ENCODE results near the gene RCAN3. TPM values are rescaled to one million over a fixed set of nuclear protein-coding genes. Genes with fewer than 3 reads are reported as not detected.
"Not testable (repeated sequence)": the region's sequence is repeated elsewhere in the genome, so short reads cannot be mapped to it uniquely, and the experiment has no call there.

The RCAN3 gene
- total and polyA plus RNA-seq, 2 donors from 2014 or later = 3.5 to 27.1 TPM

DNA sequence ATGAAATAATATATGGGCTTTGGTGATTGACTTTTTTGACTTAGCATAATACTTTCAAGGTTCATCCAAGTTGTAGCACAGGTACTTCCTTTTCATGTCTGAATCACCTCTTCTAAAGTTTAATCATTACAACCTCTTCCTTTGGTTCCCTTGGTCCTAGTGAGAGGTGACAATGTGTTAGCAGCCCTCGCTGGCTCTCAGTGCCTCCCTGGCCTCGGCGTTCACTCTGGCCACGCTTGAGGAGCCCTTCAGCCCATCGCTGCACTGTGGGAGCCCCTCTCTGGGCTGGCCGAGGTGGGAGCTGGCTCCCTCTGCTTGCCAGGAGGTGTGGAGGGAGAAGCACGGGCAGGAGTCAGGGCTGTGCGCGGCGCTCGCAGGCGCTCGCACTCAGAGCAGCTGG lies 13.0 kb upstream of the RCAN3 start:
- DNase-seq (no peak), FAIRE-seq (no peak)
- no peaks in the 10 kb centered on the region for H3K27me3 ChIP-seq (ENCODE audit: control insufficient read depth, insufficient read depth, low read length)
- H3K9ac ChIP-seq (ENCODE audit: low read length in 3 of 3) = no peak overlapping the region
- no peaks in the 10 kb centered on the region for H3K9me3 ChIP-seq (ENCODE audit: control insufficient read depth in 2 of 3, insufficient read depth in 1 of 3, low read length in 3 of 3)
- H3K4me1 ChIP-seq (ENCODE audit: control insufficient read depth in 2 of 3, insufficient read depth in 2 of 3, low read depth in 1 of 3, low read length in 3 of 3) = no peaks in the 10 kb centered on the region
- TF ChIP-seq, protein P1, sequence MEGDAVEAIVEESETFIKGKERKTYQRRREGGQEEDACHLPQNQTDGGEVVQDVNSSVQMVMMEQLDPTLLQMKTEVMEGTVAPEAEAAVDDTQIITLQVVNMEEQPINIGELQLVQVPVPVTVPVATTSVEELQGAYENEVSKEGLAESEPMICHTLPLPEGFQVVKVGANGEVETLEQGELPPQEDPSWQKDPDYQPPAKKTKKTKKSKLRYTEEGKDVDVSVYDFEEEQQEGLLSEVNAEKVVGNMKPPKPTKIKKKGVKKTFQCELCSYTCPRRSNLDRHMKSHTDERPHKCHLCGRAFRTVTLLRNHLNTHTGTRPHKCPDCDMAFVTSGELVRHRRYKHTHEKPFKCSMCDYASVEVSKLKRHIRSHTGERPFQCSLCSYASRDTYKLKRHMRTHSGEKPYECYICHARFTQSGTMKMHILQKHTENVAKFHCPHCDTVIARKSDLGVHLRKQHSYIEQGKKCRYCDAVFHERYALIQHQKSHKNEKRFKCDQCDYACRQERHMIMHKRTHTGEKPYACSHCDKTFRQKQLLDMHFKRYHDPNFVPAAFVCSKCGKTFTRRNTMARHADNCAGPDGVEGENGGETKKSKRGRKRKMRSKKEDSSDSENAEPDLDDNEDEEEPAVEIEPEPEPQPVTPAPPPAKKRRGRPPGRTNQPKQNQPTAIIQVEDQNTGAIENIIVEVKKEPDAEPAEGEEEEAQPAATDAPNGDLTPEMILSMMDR (IDR thresholded peaks at IDR 0.05; ENCODE audit: borderline replicate concordance, extremely low read depth, insufficient read depth) = no peak
- no peaks in the 10 kb centered on the region for H3K36me3 ChIP-seq (ENCODE audit: control insufficient read depth in 2 of 3, insufficient read depth in 3 of 3, low read length in 3 of 3)
- no peak overlapping the region for H3K4me3 ChIP-seq (ENCODE audit: low read length in 3 of 3)
- H3K27ac ChIP-seq (ENCODE audit: low read depth in 2 of 2, low read length in 2 of 2) = no peak overlapping the region
- intact Hi-C loops (cut with DNase I) = no loop called here

DNA sequence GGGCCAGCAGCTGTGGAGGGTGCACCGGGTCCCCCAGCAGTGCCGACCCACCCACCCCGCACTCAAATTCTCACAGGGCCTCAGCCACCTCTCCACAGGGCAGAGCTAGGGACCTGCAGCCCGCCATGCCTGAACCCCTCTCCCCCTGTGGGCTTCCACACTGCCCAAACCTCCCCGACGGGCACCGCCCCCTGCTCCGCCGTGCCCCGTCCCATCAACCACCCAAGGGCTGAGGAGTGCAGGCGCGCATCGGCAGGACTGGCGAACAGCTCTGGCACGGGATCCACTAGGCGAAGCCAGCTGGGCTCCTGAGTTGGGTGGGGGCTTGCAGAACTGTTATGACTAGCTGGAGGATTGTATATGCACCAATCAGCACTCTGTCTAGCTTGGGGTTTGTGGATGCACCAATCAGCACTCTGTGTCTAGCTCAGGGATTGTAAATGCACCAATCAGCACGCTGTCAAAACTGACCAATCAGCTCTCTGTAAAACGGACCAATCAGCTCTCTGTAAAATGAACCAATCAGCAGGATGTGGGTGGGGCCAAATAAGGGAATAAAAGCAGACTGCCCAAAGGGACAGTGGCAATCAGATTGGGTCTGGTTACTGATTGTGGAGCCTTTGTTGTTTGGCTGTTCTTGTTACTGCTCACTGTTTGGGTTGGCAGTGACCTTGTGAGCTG lies 12.4 kb upstream of the RCAN3 start:
- H3K27ac ChIP-seq (ENCODE audit: low read depth in 2 of 2, low read length in 2 of 2) = no peak overlapping the region
- no peaks in the 10 kb centered on the region for H3K9me3 ChIP-seq (ENCODE audit: control insufficient read depth in 2 of 3, insufficient read depth in 1 of 3, low read length in 3 of 3)
- no peaks in the 10 kb centered on the region for H3K27me3 ChIP-seq (ENCODE audit: control insufficient read depth, insufficient read depth, low read length)
- DNase-seq = peak in 1 of 5 donors; percentile 71
- TF ChIP-seq, protein P1 (IDR thresholded peaks at IDR 0.05; ENCODE audit: borderline replicate concordance, extremely low read depth, insufficient read depth) = no peak
- no peaks in the 10 kb centered on the region for H3K4me1 ChIP-seq (ENCODE audit: control insufficient read depth in 2 of 3, insufficient read depth in 2 of 3, low read depth in 1 of 3, low read length in 3 of 3)
- no peak overlapping the region for H3K4me3 ChIP-seq (ENCODE audit: low read length in 3 of 3)
- FAIRE-seq = no peak
- intact Hi-C loops (cut with DNase I) = no loop called here
- no peak overlapping the region for H3K9ac ChIP-seq (ENCODE audit: low read length in 3 of 3)
- no peaks in the 10 kb centered on the region for H3K36me3 ChIP-seq (ENCODE audit: control insufficient read depth in 2 of 3, insufficient read depth in 3 of 3, low read length in 3 of 3)

DNA sequence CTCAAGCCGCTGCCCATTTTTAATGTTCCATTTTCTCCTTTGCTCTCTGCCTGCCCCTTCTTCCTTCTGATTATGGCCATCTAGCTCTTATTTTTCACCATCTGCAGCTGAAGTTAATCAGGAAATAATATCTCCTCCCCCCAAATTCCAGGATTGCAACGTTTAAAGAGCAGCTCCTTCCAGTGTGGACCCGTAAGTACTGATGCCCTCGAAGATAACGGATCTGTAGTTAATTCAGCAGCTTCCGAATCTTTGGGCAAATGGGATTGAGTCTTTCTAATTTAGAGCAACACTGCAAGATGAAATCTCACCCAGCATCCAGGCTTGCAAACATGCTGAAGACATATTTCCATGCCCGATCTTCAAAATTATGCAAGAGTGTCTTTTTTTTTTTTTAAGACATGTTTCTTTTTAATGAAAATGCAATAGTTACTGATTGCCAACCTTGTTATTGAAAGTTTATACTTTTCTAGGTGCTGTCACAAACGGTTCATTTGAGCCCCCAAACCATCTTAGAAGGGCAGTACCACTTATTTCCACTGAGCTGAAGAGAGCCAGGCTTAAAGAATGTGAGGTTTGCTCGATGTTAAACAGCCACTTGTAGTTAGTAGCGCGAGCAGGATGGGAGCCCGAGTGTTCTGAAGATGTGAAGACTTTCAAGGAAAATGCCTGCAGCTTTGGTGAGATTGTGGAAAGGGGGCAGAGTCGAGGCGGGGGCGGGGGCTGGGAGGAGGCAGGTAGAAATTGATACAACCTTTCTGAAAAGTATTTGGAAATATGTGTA lies 10.9 kb upstream of the RCAN3 start:
- no peak overlapping the region for H3K4me3 ChIP-seq (ENCODE audit: low read length in 3 of 3)
- H3K27me3 ChIP-seq (ENCODE audit: control insufficient read depth, insufficient read depth, low read length) = no peaks in the 10 kb centered on the region
- no peaks in the 10 kb centered on the region for H3K36me3 ChIP-seq (ENCODE audit: control insufficient read depth in 2 of 3, insufficient read depth in 3 of 3, low read length in 3 of 3)
- no peaks in the 10 kb centered on the region for H3K4me1 ChIP-seq (ENCODE audit: control insufficient read depth in 2 of 3, insufficient read depth in 2 of 3, low read depth in 1 of 3, low read length in 3 of 3)
- no peak for FAIRE-seq
- DNase-seq = no peak
- H3K9ac ChIP-seq (ENCODE audit: low read length in 3 of 3) = no peak overlapping the region
- intact Hi-C loops (cut with DNase I) = no loop called here
- H3K27ac ChIP-seq (ENCODE audit: low read depth in 2 of 2, low read length in 2 of 2) = no peak overlapping the region
- H3K9me3 ChIP-seq (ENCODE audit: control insufficient read depth in 2 of 3, insufficient read depth in 1 of 3, low read length in 3 of 3) = peaks cover 0 to 2% (median 0%) of the 10 kb centered on the region in 3 donors
- TF ChIP-seq, protein P1 (IDR thresholded peaks at IDR 0.05; ENCODE audit: borderline replicate concordance, extremely low read depth, insufficient read depth) = no peak

DNA sequence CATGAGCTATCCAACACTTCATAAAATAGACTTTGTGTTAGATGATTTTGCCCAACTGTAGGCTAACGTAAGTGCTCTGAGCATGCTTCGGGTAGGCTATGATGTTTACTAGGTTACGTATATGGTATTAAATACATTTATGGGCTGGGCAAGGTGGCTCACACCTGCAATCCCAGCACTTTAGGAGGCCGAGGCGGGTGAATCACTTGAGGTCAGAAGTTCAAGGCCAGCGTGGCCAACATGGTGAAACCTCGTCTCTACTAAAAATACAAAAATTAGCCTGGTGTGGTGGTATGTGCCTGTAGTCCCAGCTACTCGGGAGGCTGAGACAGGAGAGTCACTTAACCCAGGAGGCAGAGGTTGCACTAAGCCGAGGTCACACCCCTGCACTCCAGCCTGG lies 9.7 kb upstream of the RCAN3 start:
- H3K27ac ChIP-seq (ENCODE audit: low read depth in 2 of 2, low read length in 2 of 2); H3K4me1 ChIP-seq (ENCODE audit: control insufficient read depth in 2 of 3, insufficient read depth in 2 of 3, low read depth in 1 of 3, low read length in 3 of 3); FAIRE-seq; intact Hi-C loops (cut with DNase I); H3K4me3 ChIP-seq (ENCODE audit: low read length in 3 of 3); H3K9me3 ChIP-seq (ENCODE audit: control insufficient read depth in 2 of 3, insufficient read depth in 1 of 3, low read length in 3 of 3); H3K36me3 ChIP-seq (ENCODE audit: control insufficient read depth in 2 of 3, insufficient read depth in 3 of 3, low read length in 3 of 3); H3K27me3 ChIP-seq (ENCODE audit: control insufficient read depth, insufficient read depth, low read length); H3K9ac ChIP-seq (ENCODE audit: low read length in 3 of 3); DNase-seq: not testable (repeated sequence)
